OCI-LY1 (cell line): Measurements from ENCODE around the gene ESRRA.

Experiments used
- H2AFZ ChIP-seq: fragments of 200-600 bp; sonication (generic), shearing (Covaris generic); 2 replicates; pipeline ENCODE4 v1.6.0; 2014; ENCODE audit warnings: antibody characterized with exemption, mild to moderate bottlenecking, low read length
- H3F3A ChIP-seq: fragments of 200-600 bp; sonication (generic), shearing (Covaris generic); 2 replicates; pipeline ENCODE4 v1.6.0; 2014; ENCODE audit warnings: mild to moderate bottlenecking, antibody characterized with exemption, low read length, moderate library complexity; ENCODE audit not compliant: insufficient read depth
- H3K27ac ChIP-seq: fragments of 200-600 bp; sonication (generic); 2 replicates; pipeline ENCODE4 v1.5.1; 2014; ENCODE audit warnings: low read length, mixed run types, mild to moderate bottlenecking, low read depth; ENCODE audit not compliant: poor library complexity, severe bottlenecking
- H3K27me3 ChIP-seq: fragments of 200-600 bp; sonication (generic); 2 replicates; pipeline ENCODE4 v1.6.0; 2014; ENCODE audit warnings: antibody characterized with exemption, mild to moderate bottlenecking, low read length, moderate library complexity; ENCODE audit not compliant: insufficient read depth
- H3K36me3 ChIP-seq: fragments of 200-600 bp; sonication (generic); 2 replicates; pipeline ENCODE4 v1.6.1; 2014; ENCODE audit warnings: mild to moderate bottlenecking, antibody characterized with exemption, low read length, moderate library complexity, mixed read lengths; ENCODE audit not compliant: insufficient read depth
- H3K4me1 ChIP-seq: fragments of 200-600 bp; sonication (generic); 2 replicates; pipeline ENCODE4 v1.5.1; 2014; ENCODE audit warnings: mild to moderate bottlenecking, low read length, moderate library complexity; ENCODE audit not compliant: insufficient read depth, severe bottlenecking
- H3K4me2 ChIP-seq: fragments of 200-600 bp; sonication (generic), shearing (Covaris generic); 2 replicates; pipeline ENCODE4 v1.6.1; 2014; ENCODE audit warnings: low read length
- H3K4me3 ChIP-seq: fragments of 200-600 bp; sonication (generic); 2 replicates; pipeline ENCODE4 v1.5.1; 2014; ENCODE audit warnings: low read length, low read depth, mild to moderate bottlenecking, mixed read lengths; ENCODE audit not compliant: poor library complexity, severe bottlenecking
- H3K79me2 ChIP-seq: fragments of 200-600 bp; shearing (Covaris generic); 2 replicates; pipeline ENCODE4 v1.6.1; 2016; ENCODE audit warnings: mixed run types, low read length, mixed read lengths; ENCODE audit not compliant: insufficient read depth
- H3K9ac ChIP-seq: fragments of 200-600 bp; sonication (generic), shearing (Covaris generic); 2 replicates; pipeline ENCODE4 v1.6.1; 2014; ENCODE audit warnings: mild to moderate bottlenecking, low read length, mixed read lengths
- H3K9me2 ChIP-seq: fragments of 200-600 bp; sonication (generic), shearing (Covaris generic); 2 replicates; pipeline ENCODE4 v1.6.1; 2014; ENCODE audit warnings: low read depth, mild to moderate bottlenecking, low read length, mixed read lengths
- H3K9me3 ChIP-seq: fragments of 200-600 bp; shearing (Covaris generic); 2 replicates; pipeline ENCODE4 v1.6.1; 2014; ENCODE audit warnings: low read length, mixed read lengths
- H4K20me1 ChIP-seq: fragments of 200-600 bp; sonication (generic), shearing (Covaris generic); 2 replicates; pipeline ENCODE4 v1.6.0; 2016; ENCODE audit warnings: mild to moderate bottlenecking, low read length; ENCODE audit not compliant: insufficient read depth
- CTCF ChIP-seq: fragments of 200-600 bp; sonication (generic), shearing (Covaris generic); IDR thresholded peaks from 2 replicates; pipeline ENCODE4 v1.5.1; 2017; ENCODE audit warnings: mild to moderate bottlenecking, antibody characterized with exemption, low read length, moderate library complexity, mixed read lengths
- EZH2 ChIP-seq: fragments of 200-600 bp; sonication (generic), shearing (Covaris generic); IDR thresholded peaks from 2 replicates; pipeline ENCODE4 v1.8.0; 2017; ENCODE audit warnings: borderline replicate concordance, mixed run types, mild to moderate bottlenecking, antibody characterized with exemption, low read length, moderate library complexity, mixed read lengths

The ESRRA gene

GRCh38 chr11:64343767-64344559 lies 38.6 kb downstream of the ESRRA start:
- Histone ChIP-seq H3K27ac (no peak overlapping the region), H3K9me3 (no peaks in the 10 kb centered on the region), H3K36me3 (peaks cover 32% of the 10 kb centered on the region; the same call in 1 of the 2 replicates), H3K27me3 (no peaks in the 10 kb centered on the region), H4K20me1 (no peaks in the 10 kb centered on the region), H3K9ac (no peak overlapping the region), H3K4me2 (no peak overlapping the region), H3F3A (no peaks in the 10 kb centered on the region), H3K79me2 (no peaks in the 10 kb centered on the region), H2AFZ (no peak overlapping the region), H3K4me1 (peaks cover 27% of the 10 kb centered on the region), H3K9me2 (no peaks in the 10 kb centered on the region), H3K4me3 (no peak overlapping the region)
- TF ChIP-seq CTCF, result peak; percentile 29; the same call in 1 of the 2 replicates
- TF ChIP-seq EZH2, result no peak

GRCh38 chr11:64344787-64345186 lies 39.5 kb downstream of the ESRRA start:
- H3K36me3 ChIP-seq, result peaks cover 37% of the 10 kb centered on the region; the same call in 1 of the 2 replicates
- no peaks in the 10 kb centered on the region for H3K27me3 ChIP-seq
- no peak overlapping the region for H3K4me2 ChIP-seq
- H3K9ac ChIP-seq, result no peak overlapping the region
- H3K79me2 ChIP-seq, result no peaks in the 10 kb centered on the region
- H3F3A ChIP-seq, result no peaks in the 10 kb centered on the region
- H3K27ac ChIP-seq, result no peak overlapping the region
- no peaks in the 10 kb centered on the region for H4K20me1 ChIP-seq
- H3K9me3 ChIP-seq, result no peaks in the 10 kb centered on the region
- H3K9me2 ChIP-seq, result no peaks in the 10 kb centered on the region
- peaks cover 19% of the 10 kb centered on the region for H3K4me1 ChIP-seq
- TF ChIP-seq CTCF (no peak), EZH2 (no peak)
- H2AFZ ChIP-seq, result no peak overlapping the region
- no peak overlapping the region for H3K4me3 ChIP-seq

- Histone ChIP-seq H4K20me1 (no peaks in the 10 kb centered on the region), H3K9me3 (no peaks in the 10 kb centered on the region), H3K4me1 (peaks cover under 1% of the 10 kb centered on the region), H3F3A (no peaks in the 10 kb centered on the region), H3K27ac (no peak overlapping the region), H3K36me3 (peaks cover 39% of the 10 kb centered on the region; the same call in 1 of the 2 replicates), H3K4me3 (no peak overlapping the region), H3K4me2 (no peak overlapping the region), H3K27me3 (no peaks in the 10 kb centered on the region), H3K9ac (no peak overlapping the region), H3K79me2 (no peaks in the 10 kb centered on the region), H2AFZ (no peak overlapping the region), H3K9me2 (no peaks in the 10 kb centered on the region)
- no peak for TF ChIP-seq EZH2
- no peak for TF ChIP-seq CTCF
Observed at GRCh38 chr11:64347193-64347867, 42.0 kb downstream of the ESRRA start.
